WTC11 (cell line): Measurements from ENCODE around the gene OR4D10. TPM values are rescaled to one million over a fixed set of nuclear protein-coding genes. Genes with fewer than 3 reads are reported as not detected.
"Not testable (repeated sequence)": the region's sequence is repeated elsewhere in the genome, so short reads cannot be mapped to it uniquely, and the experiment has no call there.

ENCODE experiments used
- ATAC-seq: fragments of 200-7000 bp; cut with Tn5 transposase; 2 replicates; pipeline ENCODE4 v1.10.0; 2021; ENCODE audit warnings: mild to moderate bottlenecking, moderate library complexity
- CTCF ChIA-PET: fragments of 300-600 bp; sonication (Branson Sonifier 250); formaldehyde crosslinking; loops from one replicate; lab custom pipeline; 2021; ENCODE audit warnings: antibody characterized with exemption; lab: Charles Lee
- POLR2A ChIA-PET: fragments of 350-600 bp; sonication (Branson Sonifier 250); formaldehyde crosslinking; loops from one replicate; lab custom pipeline; 2021; ENCODE audit warnings: antibody characterized with exemption; lab: Charles Lee
- DNase-seq: peaks from one replicate; pipeline ENCODE4 v3.0.0; 2021; ENCODE audit warnings: low spot score
- H3K27ac Mint-ChIP-seq: 2 replicates; pipeline ENCODE4 v1.8.0; 2021; ENCODE audit warnings: mixed read lengths
- H3K27me3 Mint-ChIP-seq: 2 replicates; pipeline ENCODE4 v1.8.0; 2021; ENCODE audit warnings: low read depth, mild to moderate bottlenecking, moderate library complexity, mixed read lengths
- H3K36me3 Mint-ChIP-seq: 2 replicates; pipeline ENCODE4 v1.8.0; 2021; ENCODE audit warnings: mixed read lengths
- H3K4me1 Mint-ChIP-seq: 2 replicates; pipeline ENCODE4 v1.8.0; 2022; ENCODE audit warnings: mixed read lengths
- H3K4me3 Mint-ChIP-seq: 2 replicates; pipeline ENCODE4 v1.8.0; 2021; ENCODE audit warnings: mild to moderate bottlenecking, moderate library complexity, mixed read lengths
- H3K9me3 Mint-ChIP-seq: 2 replicates; pipeline ENCODE4 v1.8.0; 2021; ENCODE audit warnings: mixed read lengths
- ELF4 ChIP-seq: sonication (generic); formaldehyde crosslinking; IDR thresholded peaks from 2 replicates; pipeline ENCODE4 v1.8.1; 2022; ENCODE audit warnings: low read depth, mild to moderate bottlenecking, moderate library complexity, missing genetic modification reagents
- ESRRA ChIP-seq: sonication (generic); formaldehyde crosslinking; IDR thresholded peaks from 2 replicates; pipeline ENCODE4 v1.8.1; 2022; ENCODE audit warnings: mild to moderate bottlenecking, missing genetic modification reagents, borderline replicate concordance
- ETV6 ChIP-seq: sonication (generic); formaldehyde crosslinking; IDR thresholded peaks from 2 replicates; pipeline ENCODE4 v1.8.1; 2022; ENCODE audit warnings: mild to moderate bottlenecking, missing genetic modification reagents
- FOXK1 ChIP-seq: sonication (generic); formaldehyde crosslinking; IDR thresholded peaks from 2 replicates; pipeline ENCODE4 v1.8.0; 2022; ENCODE audit warnings: mild to moderate bottlenecking, moderate library complexity, missing genetic modification reagents
- FOXP1 ChIP-seq: sonication (generic); formaldehyde crosslinking; IDR thresholded peaks from 2 replicates; pipeline ENCODE4 v1.8.0; 2022; ENCODE audit warnings: missing genetic modification reagents, mild to moderate bottlenecking, moderate library complexity, borderline replicate concordance
- GRHL2 ChIP-seq: fragments of 250-450 bp; sonication (Bioruptor Pico); IDR thresholded peaks from 2 replicates; pipeline ENCODE4 v1.8.0; 2022; ENCODE audit warnings: mild to moderate bottlenecking, moderate library complexity; ENCODE audit not compliant: insufficient replicate concordance, severe bottlenecking
- JUN ChIP-seq: sonication (generic); formaldehyde crosslinking; IDR thresholded peaks from 2 replicates; pipeline ENCODE4 v1.8.0; 2023; ENCODE audit warnings: mild to moderate bottlenecking, missing genetic modification reagents
- KAT7 ChIP-seq: sonication (generic); formaldehyde crosslinking; IDR thresholded peaks from 2 replicates; pipeline ENCODE4 v1.8.1; 2023; ENCODE audit warnings: missing genetic modification reagents, mild to moderate bottlenecking, borderline replicate concordance
- NFATC4 ChIP-seq: fragments of 250-450 bp; sonication (Bioruptor Pico); IDR thresholded peaks from 2 replicates; pipeline ENCODE4 v1.9.0; 2021; ENCODE audit warnings: mild to moderate bottlenecking
- NR3C1 ChIP-seq: sonication (generic); formaldehyde crosslinking; conservative IDR thresholded peaks from 2 replicates; pipeline ENCODE4 v1.8.1; 2023; ENCODE audit warnings: low read depth, mild to moderate bottlenecking, missing genetic modification reagents
- TEAD4 ChIP-seq: sonication (generic); formaldehyde crosslinking; IDR thresholded peaks from 2 replicates; pipeline ENCODE4 v1.8.0; 2022; ENCODE audit warnings: mild to moderate bottlenecking, missing genetic modification reagents
- USF2 ChIP-seq: sonication (generic); formaldehyde crosslinking; IDR thresholded peaks from 2 replicates; pipeline ENCODE4 v1.8.1; 2023; ENCODE audit warnings: mild to moderate bottlenecking, missing genetic modification reagents, moderate library complexity
- ZBTB43 ChIP-seq: sonication (generic); formaldehyde crosslinking; IDR thresholded peaks from 2 replicates; pipeline ENCODE4 v1.8.1; 2023; ENCODE audit warnings: mild to moderate bottlenecking, missing genetic modification reagents
- ZMAT4 ChIP-seq: fragments of 250-450 bp; sonication (Bioruptor Pico); IDR thresholded peaks from 2 replicates; pipeline ENCODE4 v1.9.0; 2021; ENCODE audit warnings: mild to moderate bottlenecking
- ZNF138 ChIP-seq: sonication (generic); formaldehyde crosslinking; conservative IDR thresholded peaks from 2 replicates; pipeline ENCODE4 v1.8.1; 2022; ENCODE audit warnings: mild to moderate bottlenecking, moderate library complexity, missing genetic modification reagents
- ZNF232 ChIP-seq: sonication (generic); formaldehyde crosslinking; IDR thresholded peaks from 2 replicates; pipeline ENCODE4 v1.8.0; 2022; ENCODE audit warnings: mild to moderate bottlenecking, missing genetic modification reagents
- ZNF263 ChIP-seq: sonication (generic); formaldehyde crosslinking; IDR thresholded peaks from 2 replicates; pipeline ENCODE4 v1.8.1; 2022; ENCODE audit warnings: low read depth, mild to moderate bottlenecking, moderate library complexity, missing genetic modification reagents
- total RNA-seq: library from RNA; stranded (reverse); gene quantifications from 3 replicates; pipeline ENCODE4 v1.2.3, GENCODE V29; 2021
- TF ChIP-seq, protein P1 (sequence below): sonication (generic); formaldehyde crosslinking; IDR thresholded peaks from 2 replicates; pipeline ENCODE4 v1.8.1; 2022; ENCODE audit warnings: mild to moderate bottlenecking, missing genetic modification reagents, moderate library complexity, borderline replicate concordance
- TF ChIP-seq, protein P2 (sequence below): sonication (generic); formaldehyde crosslinking; IDR thresholded peaks from 2 replicates; pipeline ENCODE4 v1.8.0; 2022; ENCODE audit warnings: mild to moderate bottlenecking, missing genetic modification reagents

The OR4D10 gene
- total RNA-seq, 1 experiment from 2014 or later, result not detected

- no peaks in the 10 kb centered on the region for H3K27me3 Mint-ChIP-seq
- no peak for TF ChIP-seq USF2
- TF ChIP-seq ZBTB43 (CRISPR knock-in tag), result no peak
- TF ChIP-seq, protein P1, sequence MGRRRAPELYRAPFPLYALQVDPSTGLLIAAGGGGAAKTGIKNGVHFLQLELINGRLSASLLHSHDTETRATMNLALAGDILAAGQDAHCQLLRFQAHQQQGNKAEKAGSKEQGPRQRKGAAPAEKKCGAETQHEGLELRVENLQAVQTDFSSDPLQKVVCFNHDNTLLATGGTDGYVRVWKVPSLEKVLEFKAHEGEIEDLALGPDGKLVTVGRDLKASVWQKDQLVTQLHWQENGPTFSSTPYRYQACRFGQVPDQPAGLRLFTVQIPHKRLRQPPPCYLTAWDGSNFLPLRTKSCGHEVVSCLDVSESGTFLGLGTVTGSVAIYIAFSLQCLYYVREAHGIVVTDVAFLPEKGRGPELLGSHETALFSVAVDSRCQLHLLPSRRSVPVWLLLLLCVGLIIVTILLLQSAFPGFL, result no peak
- TF ChIP-seq ZNF138, result no peak
- POLR2A ChIA-PET, result no interaction called here
- no peaks in the 10 kb centered on the region for H3K9me3 Mint-ChIP-seq
- DNase-seq (no peak), ATAC-seq (no peak)
- H3K4me1 Mint-ChIP-seq, result no peaks in the 10 kb centered on the region
- H3K4me3 Mint-ChIP-seq, result no peak within 1 kb of the TSS
- CTCF ChIA-PET, result interaction anchor here (1.4 kb wide), 2 partner anchors 248 to 325 kb away, joined by 3 read pairs; no protein-coding TSS in a partner anchor
- H3K27ac Mint-ChIP-seq, result no peak within 1 kb of the TSS
- no peaks in the 10 kb centered on the region for H3K36me3 Mint-ChIP-seq
Measured at GRCh38 chr11:59510941-59511589, 38.0 kb downstream of the OR4D10 start, which contains the start of gene OR4D9. OR4D9 (plus strand) TSS chr11:59511539; CDS start chr11:59514913, 3,374 bp downstream.

- Mint-ChIP-seq H3K27me3 (no peaks in the 10 kb centered on the region), H3K9me3 (no peaks in the 10 kb centered on the region), H3K36me3 (no peaks in the 10 kb centered on the region), H3K4me3 (no peak overlapping the region), H3K4me1 (no peaks in the 10 kb centered on the region), H3K27ac (no peak overlapping the region)
- TF ChIP-seq ZMAT4 (no peak), ZNF263 (CRISPR knock-in tag) (no peak), ETV6 (no peak), NFATC4 (CRISPR knock-in tag) (no peak), KAT7 (CRISPR knock-in tag) (no peak), TEAD4 (CRISPR knock-in tag) (no peak), ELF4 (CRISPR knock-in tag) (no peak), NR3C1 (CRISPR knock-in tag) (no peak), GRHL2 (CRISPR knock-in tag) (no peak), ESRRA (CRISPR knock-in tag) (no peak), FOXP1 (CRISPR knock-in tag) (no peak), JUN (no peak), ZNF232 (no peak), FOXK1 (CRISPR knock-in tag) (no peak)
- TF ChIP-seq, protein P2, sequence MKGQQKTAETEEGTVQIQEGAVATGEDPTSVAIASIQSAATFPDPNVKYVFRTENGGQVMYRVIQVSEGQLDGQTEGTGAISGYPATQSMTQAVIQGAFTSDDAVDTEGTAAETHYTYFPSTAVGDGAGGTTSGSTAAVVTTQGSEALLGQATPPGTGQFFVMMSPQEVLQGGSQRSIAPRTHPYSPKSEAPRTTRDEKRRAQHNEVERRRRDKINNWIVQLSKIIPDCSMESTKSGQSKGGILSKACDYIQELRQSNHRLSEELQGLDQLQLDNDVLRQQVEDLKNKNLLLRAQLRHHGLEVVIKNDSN (CRISPR knock-in tag), result no peak
- TF ChIP-seq, protein P1, result no peak
- no peak for ATAC-seq
- DNase-seq, result no peak
- ChIA-PET CTCF (interaction anchor here (1.4 kb wide), 1 partner anchor 326 kb away, joined by 3 read pairs; no protein-coding TSS in a partner anchor), POLR2A (no interaction called here)
Measured at GRCh38 chr11:59511675-59512074, 38.6 kb downstream of the OR4D10 start.

- H3K4me3 Mint-ChIP-seq, result not testable (repeated sequence)
Measured at GRCh38 chr11:59520139-59520538, 47.0 kb downstream of the OR4D10 start.

More at GRCh38 chr11:59520139-59520538, 47.0 kb downstream of the OR4D10 start:
- H3K36me3 Mint-ChIP-seq, H3K9me3 Mint-ChIP-seq, DNase-seq, POLR2A ChIA-PET, H3K27me3 Mint-ChIP-seq, H3K27ac Mint-ChIP-seq, CTCF ChIA-PET, ATAC-seq, H3K4me1 Mint-ChIP-seq: not testable (repeated sequence)
